SHP77 (cell line): ENCODE data around the gene PLCB1.
A peak's percentile ranks its signal among the peaks of the same experiment; 100 is the strongest.

Source experiments
- DNase-seq, 2 experiments: peaks; one replicate each; lab custom pipeline; 2025; lab: John Stamatoyannopoulos, UW

Gene PLCB1

DNA sequence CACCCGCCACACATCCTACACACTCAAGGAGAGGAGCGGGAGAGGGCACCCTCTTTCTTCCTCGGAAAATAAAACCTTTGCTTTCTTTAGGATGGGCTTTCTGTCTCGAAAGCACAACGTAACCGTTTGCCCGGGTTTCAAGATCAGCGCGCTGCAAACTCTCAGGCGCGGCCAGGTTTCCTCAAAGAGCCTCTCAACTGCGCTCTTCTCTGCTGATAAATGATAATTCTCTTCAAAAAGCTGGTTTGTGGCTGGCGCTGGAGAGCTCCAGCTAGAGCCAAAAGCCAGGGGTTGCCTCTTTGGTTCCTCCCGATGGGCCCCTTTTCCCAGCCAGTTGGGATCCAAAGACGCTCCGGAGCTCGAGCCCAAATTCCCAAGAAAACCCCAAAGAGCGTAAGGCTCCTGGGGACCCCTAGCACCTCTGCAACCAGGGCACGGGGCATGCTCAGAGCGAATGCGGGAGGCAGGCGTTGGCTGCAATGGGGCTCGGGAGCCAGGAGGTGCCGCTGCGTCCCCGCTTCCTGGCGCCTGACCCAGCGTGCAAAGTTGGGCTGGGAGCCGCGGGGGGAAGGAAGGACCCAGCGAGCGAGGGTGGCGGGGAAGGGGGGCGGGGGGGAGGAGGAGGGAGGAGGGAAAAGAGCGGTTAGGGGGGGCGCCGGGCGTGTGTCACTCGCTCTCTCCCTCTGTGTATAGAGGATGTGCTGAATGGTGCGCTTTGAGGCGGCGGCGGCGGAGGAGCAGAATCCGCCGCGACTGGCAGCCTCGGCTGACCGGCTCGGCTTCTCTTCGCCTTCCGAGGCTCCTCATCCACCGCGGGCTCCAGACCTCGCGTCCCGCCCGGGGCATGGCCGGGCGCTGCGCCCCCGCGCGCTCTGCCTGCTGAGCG is at the start of gene PLCB1:
TSS of gene PLCB1 (plus strand) at position 669 of the 886 bp plus-strand sequence. CDS start 386 bp downstream, outside the sequence.
- DNase-seq = peak; percentile 84 to 91

DNA sequence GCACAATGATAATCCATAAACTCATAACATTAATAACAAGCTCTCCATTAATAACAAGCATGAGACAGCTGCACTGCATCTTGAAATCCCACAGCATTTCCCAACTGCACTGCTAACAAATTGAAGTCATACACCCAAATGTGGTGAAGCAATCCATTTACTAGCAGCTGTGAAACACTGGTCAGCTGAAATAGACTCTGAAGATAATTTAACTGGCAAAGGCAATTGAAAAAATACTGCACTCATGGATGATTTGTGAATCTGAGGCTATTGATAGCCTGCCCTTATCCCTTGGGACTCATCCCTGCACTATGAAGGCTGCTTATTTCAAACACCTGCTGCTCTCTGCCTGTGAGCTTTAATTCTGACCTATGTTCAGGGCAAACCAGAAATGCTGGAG is 49.1 kb upstream of the PLCB1 start:
- peak; percentile 37 to 45 for DNase-seq

DNA sequence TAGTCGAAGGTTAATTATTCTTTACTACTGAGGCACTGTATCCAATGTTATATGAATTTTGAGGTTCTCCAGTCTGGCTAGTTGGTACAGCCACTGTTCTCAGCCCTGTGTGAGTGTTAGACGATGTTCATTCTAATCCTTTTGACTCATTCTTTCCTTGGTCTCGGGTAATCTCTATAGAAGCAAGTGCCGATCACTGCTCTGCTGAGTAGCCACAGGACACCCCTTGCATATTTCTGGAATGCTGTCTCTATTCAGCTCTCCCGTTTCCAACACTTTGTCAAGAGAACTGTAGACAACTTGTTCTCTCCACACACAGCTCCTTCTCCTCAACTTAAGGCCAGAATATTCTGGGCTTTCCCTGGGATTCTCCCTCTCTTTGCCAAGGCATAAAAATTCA is 42.4 kb upstream of the PLCB1 start:
- no peak for DNase-seq

DNA sequence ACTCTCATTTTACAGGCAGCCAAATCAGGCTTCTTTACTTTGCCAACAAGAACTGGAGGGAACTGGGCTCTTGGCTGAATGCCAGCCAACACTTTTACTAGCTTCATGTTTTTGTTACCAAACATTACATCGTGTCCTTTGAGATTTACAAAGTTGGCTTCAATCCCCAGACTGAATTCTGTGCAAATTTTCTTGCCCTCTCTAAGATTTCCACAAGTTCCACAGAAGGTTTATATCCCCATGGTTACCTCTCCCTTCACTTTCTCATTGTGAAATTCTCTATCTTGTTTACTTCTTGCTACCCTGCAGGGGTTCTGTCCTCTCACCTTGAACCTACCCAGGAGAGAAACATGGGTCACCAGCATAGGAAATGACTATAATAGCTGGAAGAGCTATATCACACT is 37.6 kb upstream of the PLCB1 start:
- no peak for DNase-seq

DNA sequence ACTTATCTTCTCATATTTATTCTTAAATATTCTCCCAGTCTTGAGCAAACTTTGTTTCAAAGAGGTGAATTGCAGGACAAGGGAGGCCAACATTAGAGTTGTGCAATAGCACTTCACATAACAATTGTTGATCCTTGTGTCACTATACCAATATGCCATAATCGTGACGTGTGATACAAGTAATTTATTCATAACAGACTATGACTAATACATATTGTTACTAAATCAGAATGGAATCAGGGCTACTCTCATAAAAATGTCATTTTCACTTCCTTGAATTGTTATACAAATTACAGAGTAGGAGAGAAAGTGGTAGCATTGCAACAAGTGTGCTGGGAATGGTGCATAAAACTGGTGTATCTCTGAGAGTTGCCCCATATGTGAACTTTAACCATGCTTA is 37.2 kb upstream of the PLCB1 start:
- DNase-seq = peak; percentile 11 to 25

DNA sequence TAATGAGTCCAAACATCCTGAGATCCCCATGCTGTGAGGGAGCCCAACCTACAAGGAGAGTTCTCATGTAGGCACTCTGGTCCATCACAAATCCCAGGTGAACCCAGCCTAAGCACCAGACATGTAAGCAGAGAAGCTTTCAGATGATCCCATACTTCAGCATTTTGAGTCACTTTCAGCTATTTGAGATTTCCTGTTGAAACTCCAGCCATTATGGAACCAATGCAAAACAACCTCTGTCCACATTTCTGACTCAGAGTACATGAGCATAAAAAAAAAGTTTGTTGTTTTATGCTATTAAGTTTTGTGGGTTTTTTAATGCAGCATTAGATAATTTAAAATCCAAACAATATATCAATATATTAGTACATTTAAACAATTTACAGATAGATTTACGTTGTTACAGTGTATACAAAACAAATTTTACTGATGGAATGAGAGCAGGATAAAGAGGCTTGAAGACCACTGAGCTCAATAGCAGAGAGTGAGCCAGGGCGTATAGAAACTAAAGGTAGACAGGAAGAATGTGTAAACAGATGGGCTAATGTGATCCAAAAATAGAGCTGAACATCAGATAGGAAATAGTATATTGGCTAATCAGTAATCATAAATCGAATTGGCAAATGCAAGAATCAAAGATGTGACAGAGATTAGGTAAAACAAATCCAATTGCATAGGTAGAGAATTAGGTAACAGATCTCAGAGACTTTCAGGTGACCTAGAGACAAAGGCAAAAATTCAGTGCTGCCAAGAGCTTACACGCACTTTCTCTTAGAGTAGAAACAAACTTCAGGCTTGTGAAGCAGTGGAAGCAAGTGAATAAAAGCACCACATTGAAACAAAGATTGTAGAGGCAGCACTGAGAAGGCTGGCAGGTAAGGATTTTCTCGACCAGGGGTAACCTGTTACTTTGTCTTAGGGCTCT is 36.2 kb upstream of the PLCB1 start:
- DNase-seq = no peak

DNA sequence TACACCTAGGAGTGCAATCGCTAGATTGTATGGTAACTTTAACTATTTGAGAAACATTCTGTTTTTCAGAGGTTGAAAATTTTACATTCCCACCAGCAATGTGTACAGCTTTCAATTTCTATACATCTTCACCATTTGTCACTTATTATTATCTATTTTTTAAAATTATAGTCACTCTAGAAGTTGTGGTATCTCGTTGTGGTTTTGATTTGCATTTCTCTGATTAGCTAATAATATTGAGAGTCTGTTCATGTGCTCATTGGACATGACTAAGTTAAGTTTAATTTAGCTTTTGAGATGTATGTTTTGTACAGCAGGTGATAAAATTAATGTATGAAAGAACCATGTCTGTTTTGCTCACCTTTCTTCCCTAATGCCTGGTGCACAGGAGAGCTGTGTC is 34.8 kb upstream of the PLCB1 start:
- no peak for DNase-seq

DNA sequence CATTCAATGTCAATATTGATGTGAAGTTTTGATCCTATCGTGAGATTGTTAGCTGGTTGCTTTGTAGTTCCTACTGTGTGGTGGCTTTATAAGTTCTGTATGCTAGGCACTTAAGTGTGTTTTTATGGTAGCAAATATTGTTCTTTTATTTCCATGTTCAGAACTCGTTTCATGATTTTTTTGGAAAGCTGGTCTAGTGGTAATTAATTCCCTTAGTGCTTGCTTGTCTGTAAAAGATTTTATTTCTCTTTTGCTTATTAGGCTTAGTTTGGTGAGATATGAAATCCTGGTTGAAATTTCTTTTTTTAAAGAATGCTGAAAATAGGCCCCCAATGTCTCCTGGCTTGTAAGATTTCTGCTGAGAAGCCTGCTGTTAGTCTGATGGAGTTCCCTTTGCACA is 27.8 kb upstream of the PLCB1 start:
- no peak for DNase-seq

DNA sequence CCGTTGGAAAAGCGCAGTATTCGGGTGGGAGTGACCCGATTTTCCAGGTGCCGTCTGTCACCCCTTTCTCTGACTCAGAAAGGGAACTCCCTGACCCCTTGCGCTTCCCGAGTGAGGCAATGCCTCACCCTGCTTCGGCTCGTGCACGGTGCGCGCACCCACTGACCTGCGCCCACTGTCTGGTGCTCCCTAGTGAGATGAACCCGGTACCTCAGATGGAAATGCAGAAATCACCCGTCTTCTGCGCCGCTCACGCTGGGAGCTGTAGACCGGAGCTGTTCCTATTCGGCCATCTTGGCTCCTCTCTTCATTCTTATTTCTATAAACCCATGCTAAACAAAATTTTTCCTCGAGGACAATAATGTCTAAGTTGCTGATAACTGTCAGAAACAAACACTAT is 17.5 kb upstream of the PLCB1 start:
- DNase-seq = peak; percentile 11 to 19

DNA sequence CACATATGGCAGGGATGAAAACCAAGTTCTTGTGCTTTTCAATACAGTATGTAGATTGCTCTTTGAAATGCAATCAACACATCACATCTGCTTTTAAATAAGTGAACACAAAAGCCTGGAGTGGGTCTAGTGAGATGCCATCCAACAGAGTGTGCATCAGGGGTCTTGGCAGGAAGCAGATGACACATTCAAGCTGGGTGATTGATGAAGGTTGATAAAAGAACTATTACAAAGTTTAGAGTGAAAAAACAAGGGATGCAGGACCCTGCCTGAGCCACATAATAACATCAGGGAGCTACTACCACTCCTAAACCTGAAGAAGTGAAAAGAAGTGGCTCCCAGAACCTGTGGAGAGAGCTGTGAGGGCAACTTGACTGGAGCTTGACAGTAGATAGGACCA is 16.6 kb upstream of the PLCB1 start:
- no peak for DNase-seq

DNA sequence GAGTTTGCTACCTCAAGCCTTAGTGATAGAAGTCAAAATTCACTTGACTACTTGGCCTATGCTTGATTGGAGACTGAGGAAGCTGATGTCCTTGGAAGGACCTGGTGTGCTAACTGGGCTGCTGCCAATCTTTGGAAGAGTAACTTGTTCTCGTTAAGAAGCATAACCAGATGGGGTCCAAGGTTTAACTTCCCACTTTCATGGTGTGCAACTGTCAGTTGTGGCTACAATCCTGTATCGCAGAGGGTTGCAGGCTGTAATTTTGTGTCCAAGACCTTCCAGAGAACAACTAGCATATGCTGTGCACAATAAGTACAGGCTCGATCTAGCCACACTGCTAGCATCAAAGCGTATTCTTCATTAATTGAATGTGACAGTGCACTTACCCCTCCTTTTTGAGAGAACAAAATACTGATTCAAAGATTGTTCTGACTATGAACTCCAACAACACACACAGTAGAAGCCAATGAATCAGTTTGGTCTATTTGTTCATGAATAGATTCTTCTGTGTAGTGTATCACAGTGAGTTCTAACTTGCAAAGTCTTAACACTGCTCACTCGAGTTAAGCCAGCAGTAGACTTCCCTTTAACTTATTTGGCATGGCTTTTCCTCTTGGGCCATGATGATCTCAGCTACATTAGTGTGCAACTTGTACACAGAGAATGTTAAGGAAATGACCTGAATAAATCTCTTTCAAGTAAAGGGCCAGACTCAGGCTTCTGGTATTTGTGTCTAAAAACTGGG is 15.8 kb upstream of the PLCB1 start:
- DNase-seq = no peak

DNA sequence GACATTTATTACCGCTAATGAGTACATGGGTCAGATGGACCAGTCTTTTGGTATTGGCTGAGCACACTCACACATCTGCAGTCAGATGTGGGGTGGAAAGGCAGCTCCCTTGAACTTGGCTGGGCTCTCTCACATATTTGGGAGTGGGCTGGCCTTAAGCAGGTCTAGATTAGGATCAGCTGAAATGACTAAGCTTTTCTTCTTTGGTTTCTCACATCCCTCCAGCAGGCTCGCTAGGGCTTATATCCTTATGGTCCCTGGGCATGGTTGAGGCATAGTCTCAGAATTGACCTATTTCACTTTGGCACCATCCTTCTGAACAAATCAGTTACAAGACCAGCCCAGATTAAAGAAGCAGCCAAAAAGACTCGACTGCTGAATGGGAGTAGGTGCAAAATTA is 14.4 kb upstream of the PLCB1 start:
- DNase-seq = no peak

DNA sequence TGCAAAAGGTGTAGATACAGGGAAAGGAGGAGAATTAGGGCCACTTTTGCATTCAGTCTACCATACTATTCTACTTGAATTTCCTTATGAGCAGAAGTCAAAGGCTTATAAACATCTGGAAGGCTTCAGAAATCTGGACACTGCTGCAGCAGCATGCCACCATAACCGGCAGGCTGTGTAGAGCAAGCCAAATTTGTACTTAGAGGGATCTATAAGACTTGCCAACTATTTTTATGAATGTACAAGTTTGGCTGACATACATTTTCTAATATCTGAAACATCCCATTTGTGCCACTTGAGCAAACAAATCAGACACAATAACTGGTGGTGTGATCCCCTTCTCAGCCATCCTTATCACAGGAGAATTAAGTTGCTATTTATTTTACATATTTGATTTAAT is 14.0 kb upstream of the PLCB1 start:
- DNase-seq = no peak

DNA sequence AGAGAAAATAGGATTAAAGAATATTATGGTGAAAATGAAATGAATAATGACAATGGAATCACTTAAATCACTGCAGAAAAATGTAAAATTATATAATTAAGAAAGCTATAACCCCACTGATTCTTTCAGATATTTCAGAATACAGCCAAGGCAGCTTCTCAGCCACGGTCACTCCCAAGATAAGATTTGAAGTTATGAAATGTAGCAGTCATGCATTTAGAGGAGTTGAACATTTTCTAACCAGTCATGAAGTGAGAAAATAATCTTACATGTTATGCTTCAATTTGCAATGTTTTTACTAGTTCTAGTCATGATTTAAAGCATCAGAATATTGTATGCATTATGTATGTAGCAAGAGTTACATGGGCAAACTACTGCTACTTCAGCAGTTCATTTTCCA is 13.3 kb upstream of the PLCB1 start:
- no peak for DNase-seq

DNA sequence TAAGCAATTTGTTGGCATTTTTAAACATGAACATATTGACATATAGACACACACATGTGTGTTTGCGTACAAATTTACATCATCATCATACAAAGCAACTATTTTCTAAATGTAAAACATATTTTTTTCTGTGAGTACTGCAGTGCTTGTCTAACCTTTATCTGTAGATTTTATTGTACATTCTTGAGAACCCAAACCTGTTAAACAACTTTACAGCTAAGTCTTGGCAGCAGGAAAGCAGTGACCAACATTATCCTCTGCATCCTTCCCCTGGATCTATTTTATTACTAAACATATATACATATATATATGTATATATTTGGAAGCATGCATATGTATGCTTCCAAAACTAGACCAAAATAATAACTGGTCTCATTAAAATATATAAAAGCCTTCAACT is 10.4 kb upstream of the PLCB1 start:
- DNase-seq = no peak

DNA sequence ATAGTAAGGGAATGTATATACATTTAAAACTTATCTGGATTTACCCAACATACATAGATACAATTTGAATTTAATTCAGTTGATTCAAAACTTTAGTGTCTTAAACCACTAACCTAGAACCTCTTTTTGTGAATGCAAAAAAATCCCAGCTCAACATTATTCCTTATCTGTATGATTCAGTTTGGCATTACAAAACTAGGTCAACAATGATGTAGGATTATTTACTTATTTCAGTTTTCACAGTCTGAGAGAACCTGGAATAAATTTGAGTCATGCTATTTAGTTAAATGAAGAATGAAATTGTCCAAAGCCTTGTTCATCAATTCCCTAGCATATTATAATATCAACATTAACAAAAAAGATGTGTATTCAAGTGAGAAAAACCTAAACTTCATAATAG is 7.4 kb upstream of the PLCB1 start:
- DNase-seq = no peak

DNA sequence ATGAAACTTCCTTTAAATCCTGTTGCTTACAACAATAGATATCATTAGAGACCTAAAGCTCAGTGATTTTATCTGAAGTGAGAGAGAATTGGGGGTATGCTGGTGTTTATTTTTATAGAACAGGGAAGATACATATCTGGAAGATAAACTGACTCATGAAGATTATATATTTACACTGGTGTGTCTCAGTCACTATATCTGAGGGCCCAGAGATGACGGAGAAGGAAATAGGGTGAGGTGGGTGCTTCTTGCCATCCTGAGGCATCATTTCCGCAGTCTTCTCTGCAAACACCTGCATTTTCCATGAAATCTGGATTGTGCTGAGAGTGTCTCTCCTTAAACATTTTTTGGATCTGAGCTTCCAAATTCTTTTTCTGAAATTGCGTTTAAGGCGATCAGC is 5.9 kb upstream of the PLCB1 start:
- DNase-seq = no peak

DNA sequence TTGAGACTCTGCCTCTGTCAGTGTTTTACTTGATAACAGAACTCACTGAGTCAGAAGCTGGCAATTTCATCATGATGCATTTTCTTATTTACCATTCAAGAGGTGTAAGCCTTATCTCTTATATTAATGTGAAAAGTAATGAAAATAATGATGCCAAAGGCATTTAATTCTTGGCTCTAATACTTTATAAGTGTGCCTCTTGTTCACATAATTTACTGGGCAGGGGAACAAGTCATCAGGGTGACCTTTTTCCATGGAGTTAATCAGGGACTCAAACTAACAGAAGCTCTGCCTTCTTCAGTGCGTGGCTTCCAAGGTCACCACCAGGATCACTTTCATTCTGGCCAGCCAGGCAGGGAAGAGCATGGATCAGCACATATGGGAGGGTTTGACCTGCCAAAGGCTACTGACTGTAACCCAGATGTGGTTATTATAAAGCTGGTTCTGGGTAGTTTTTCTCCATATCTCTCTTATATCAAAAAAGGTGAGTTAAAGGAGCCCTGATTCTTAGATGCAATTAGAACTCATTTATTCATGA is 5.2 kb upstream of the PLCB1 start:
- no peak for DNase-seq

DNA sequence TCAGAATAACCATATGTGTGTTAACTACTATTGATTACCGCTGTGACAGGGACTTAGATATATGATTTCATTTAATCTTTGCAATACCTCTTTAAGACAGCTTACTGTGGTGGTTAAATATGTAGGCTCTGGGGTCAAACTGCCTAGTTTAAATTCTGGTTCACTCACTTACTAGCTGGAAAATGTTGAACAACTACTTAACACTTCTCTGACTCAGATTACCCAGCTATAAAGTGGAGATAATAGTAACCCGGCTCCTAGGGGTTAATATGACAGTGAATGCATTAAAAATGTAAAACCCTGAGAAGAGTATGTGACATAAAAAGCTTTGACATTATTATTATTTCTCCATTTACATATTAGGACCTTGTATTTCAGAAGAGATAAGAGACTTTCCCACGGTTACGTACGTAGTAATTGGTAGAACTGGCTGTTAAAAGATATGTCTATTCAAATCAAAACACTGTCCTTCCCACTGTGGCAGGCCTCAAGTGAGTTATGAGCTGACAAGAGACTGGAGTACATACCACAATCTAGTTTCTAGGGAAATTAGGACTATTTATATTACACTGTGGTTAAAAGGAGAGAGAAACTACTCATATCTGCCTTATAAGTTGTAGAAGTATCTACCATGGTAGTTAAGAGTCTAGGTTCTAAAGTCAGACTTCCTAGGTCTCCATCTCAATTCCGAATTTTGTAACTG is 4.4 kb upstream of the PLCB1 start:
- no peak for DNase-seq

DNA sequence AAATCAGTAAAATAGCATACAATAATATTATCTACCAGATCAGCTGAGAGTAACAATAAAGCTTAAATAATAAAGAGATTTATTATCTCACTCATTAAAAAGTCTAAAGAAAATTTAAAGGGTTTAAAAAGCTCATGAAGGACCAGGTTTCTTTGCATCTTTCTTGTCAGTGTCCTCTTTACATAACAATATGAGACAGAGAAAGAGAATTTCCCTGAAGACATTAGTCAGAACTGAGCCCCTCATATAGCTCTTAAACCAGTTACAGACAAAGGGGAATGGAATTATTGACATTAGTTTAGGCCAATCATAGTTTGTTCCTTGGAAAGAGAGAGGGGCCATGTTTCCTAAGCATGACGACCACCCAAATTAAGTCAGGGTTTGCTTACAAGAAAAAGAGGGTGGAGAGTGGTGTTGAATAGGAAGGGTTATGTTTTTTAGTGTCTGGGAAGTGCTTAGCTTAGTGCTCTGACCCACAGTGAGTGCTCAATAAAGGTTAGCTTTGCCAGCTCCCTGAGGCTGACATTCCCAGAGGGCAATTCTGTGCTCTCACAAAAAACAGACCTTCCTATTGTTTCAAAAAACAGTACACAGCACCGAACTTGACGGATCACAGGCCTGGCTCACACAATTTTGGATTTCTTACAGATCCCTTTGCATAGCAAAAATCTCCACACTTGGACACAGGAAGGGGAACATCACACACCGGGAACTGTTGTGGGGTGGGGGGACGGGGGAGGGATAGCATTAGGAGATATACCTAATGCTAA is 3.6 kb upstream of the PLCB1 start:
- no peak for DNase-seq
